Measurements from ENCODE around the gene TRPV6.

GRCh38 chr7:142847353-142847752, 38.2 kb downstream of the TRPV6 start:
- no peak for TF ChIP-seq SP1 (IDR thresholded peaks at IDR 0.05)
- no peak for TF ChIP-seq MAX (IDR thresholded peaks at IDR 0.05)
- no peak for TF ChIP-seq HNF4G (IDR thresholded peaks at IDR 0.05)
- no peak for TF ChIP-seq CTCF (IDR thresholded peaks at IDR 0.05; ENCODE audit: low read depth, low read length, missing input control)

Measured in liver (tissue), 3 donors.